ENCODE measurements around the gene QRFP. TPM values are rescaled to one million over a fixed set of nuclear protein-coding genes. Genes with fewer than 3 reads are reported as not detected.

The QRFP gene
- total and polyA plus RNA-seq, 12 donors: not detected

GRCh38 chr9:130887494-130888144 lies 9.0 kb downstream of the QRFP start:
- TF ChIP-seq POLR2A (IDR thresholded peaks at IDR 0.05) (no peak), CTCF (IDR thresholded peaks at IDR 0.05) (no peak)
- no peak for DNase-seq
- H3K4me3 ChIP-seq: no peak overlapping the region
- 87 to 90% (median 88%) methylated on average over 24 to 25 of the region's 25 CpGs for WGBS, 4 donors
- H3K27ac ChIP-seq: no peak overlapping the region
- H3K4me1 ChIP-seq (replicated peaks in 1 of 2): no peaks in the 10 kb centered on the region
- H3K9me3 ChIP-seq (replicated peaks in 1 of 3): no peaks in the 10 kb centered on the region
- peaks cover 0 to 75% of the 10 kb centered on the region in 2 donors for H3K36me3 ChIP-seq (replicated peaks in 1 of 2)
- intact Hi-C loops (cut with DNase I): loop anchor here in 1 of 2 donors (5.0 kb wide), 1 partner anchor 45 kb away; no protein-coding TSS in a partner anchor
- H3K27me3 ChIP-seq: no peaks in the 10 kb centered on the region

GRCh38 chr9:130886981-130887380 lies 9.6 kb downstream of the QRFP start:
- Histone ChIP-seq H3K4me1 (replicated peaks in 1 of 2) (no peaks in the 10 kb centered on the region), H3K4me3 (no peak overlapping the region), H3K27ac (no peak overlapping the region), H3K36me3 (replicated peaks in 1 of 2) (peaks cover 0 to 82% of the 10 kb centered on the region in 2 donors), H3K9me3 (replicated peaks in 1 of 3) (no peaks in the 10 kb centered on the region), H3K27me3 (no peaks in the 10 kb centered on the region)
- intact Hi-C loops (cut with DNase I): loop anchor here in 1 of 2 donors (5.0 kb wide), 1 partner anchor 45 kb away; no protein-coding TSS in a partner anchor
- TF ChIP-seq CTCF (IDR thresholded peaks at IDR 0.05): no peak
- no peak for TF ChIP-seq POLR2A (IDR thresholded peaks at IDR 0.05)
- no peak for DNase-seq
- 85 to 92% (median 91%) methylated on average over 17 to 23 of the region's 23 CpGs for WGBS, 4 donors

- 69 to 79% (median 75%) methylated on average over 21 to 35 of the region's 35 CpGs for WGBS, 4 donors
- intact Hi-C loops (cut with DNase I): loop anchor here in 1 of 2 donors (5.0 kb wide), 1 partner anchor 47 kb away; no protein-coding TSS in a partner anchor
- Histone ChIP-seq H3K9me3 (replicated peaks in 1 of 3) (no peaks in the 10 kb centered on the region), H3K27ac (peak overlapping the region; percentile 36 to 85 (median 54)), H3K4me3 (no peak overlapping the region), H3K4me1 (replicated peaks in 1 of 2) (no peaks in the 10 kb centered on the region), H3K27me3 (no peaks in the 10 kb centered on the region), H3K36me3 (replicated peaks in 1 of 2) (peaks cover 0 to 92% of the 10 kb centered on the region in 2 donors)
- peak; percentile 59 to 93 (median 86) for DNase-seq
- TF ChIP-seq POLR2A (IDR thresholded peaks at IDR 0.05) (peak in 1 of 2 donors; percentile 34), CTCF (IDR thresholded peaks at IDR 0.05) (no peak)
Observed at GRCh38 chr9:130885484-130886375, 10.9 kb downstream of the QRFP start.
